Smooth muscle cell (in vitro differentiated cells): ENCODE measurements around the gene RASGEF1B. TPM values are rescaled to one million over a fixed set of nuclear protein-coding genes. Genes with fewer than 3 reads are reported as not detected.

Source experiments
- DNase-seq: peaks from one replicate; lab custom pipeline; 2025; ENCODE audit not compliant: unreplicated experiment; lab: John Stamatoyannopoulos, UW
- H2AFZ ChIP-seq: fragments of 200-600 bp; sonication (generic); 2 replicates; pipeline ENCODE4 v1.6.0; 2016; ENCODE audit warnings: antibody characterized with exemption, low read depth, mild to moderate bottlenecking
- H3F3A ChIP-seq: fragments of 200-600 bp; sonication (generic); 2 replicates; pipeline ENCODE4 v1.6.0; 2017; ENCODE audit warnings: antibody characterized with exemption, low read depth
- H3K27ac ChIP-seq: fragments of 200-600 bp; sonication (generic); 2 replicates; pipeline ENCODE4 v1.5.1; 2016; ENCODE audit warnings: low read depth, mild to moderate bottlenecking
- H3K27me3 ChIP-seq: fragments of 200-600 bp; sonication (generic); 2 replicates; pipeline ENCODE4 v1.6.1; 2016; ENCODE audit warnings: low read depth, mild to moderate bottlenecking
- H3K36me3 ChIP-seq: fragments of 200-600 bp; sonication (generic); 2 replicates; pipeline ENCODE4 v1.5.1; 2016; ENCODE audit warnings: low read depth
- H3K4me1 ChIP-seq: fragments of 200-600 bp; sonication (generic); 2 replicates; pipeline ENCODE4 v1.5.1; 2016; ENCODE audit warnings: low read depth
- H3K4me2 ChIP-seq: fragments of 200-600 bp; sonication (generic); 2 replicates; pipeline ENCODE4 v1.6.0; 2016; ENCODE audit warnings: mild to moderate bottlenecking
- H3K4me3 ChIP-seq: fragments of 200-600 bp; sonication (generic); 2 replicates; pipeline ENCODE4 v1.5.1; 2016; ENCODE audit warnings: mild to moderate bottlenecking
- H3K79me2 ChIP-seq: fragments of 200-600 bp; sonication (generic); 2 replicates; pipeline ENCODE4 v1.6.0; 2016; ENCODE audit warnings: low read depth, mild to moderate bottlenecking
- H3K9ac ChIP-seq: fragments of 200-600 bp; sonication (generic); 2 replicates; pipeline ENCODE4 v1.6.0; 2016; ENCODE audit warnings: low read depth
- H3K9me3 ChIP-seq: fragments of 200-600 bp; sonication (generic); replicated peaks from 2 replicates; pipeline ENCODE4 v1.5.1; 2016; ENCODE audit warnings: low read depth
- H4K20me1 ChIP-seq: fragments of 200-600 bp; sonication (generic); 2 replicates; pipeline ENCODE4 v1.6.0; 2016; ENCODE audit warnings: low read depth
- CTCF ChIP-seq: fragments of 200-600 bp; sonication (generic); IDR thresholded peaks from 2 replicates; pipeline ENCODE4 v1.5.1; 2017; ENCODE audit warnings: borderline replicate concordance, mild to moderate bottlenecking, antibody characterized with exemption; ENCODE audit not compliant: insufficient read depth, poor library complexity, severe bottlenecking
- WGBS: methylation state at CpG from one replicate; pipeline ENCODE4 v1.1.7; 2016; ENCODE audit warnings: low lambda C conversion rate; 5-methylcytosine and 5-hydroxymethylcytosine counted together
- polyA plus RNA-seq: library from polyadenylated mRNA; unstranded; fragments of >200 nt; fragmentation: Nextera tagmentation; extraction: Ambion mirVana; gene quantifications from 2 replicates; pipeline ENCODE4 v1.2.1, GENCODE V29; 2016
- total RNA-seq: library from RNA; depleted of rRNA; stranded (reverse); fragments of >200 nt; gene quantifications from 2 replicates; pipeline ENCODE4 v1.2.3, GENCODE V29; 2014

Gene RASGEF1B
- total and polyA plus RNA-seq, 2 experiments from 2014 or later, result 1.5 to 7.5 TPM

GRCh38 chr4:81377191-81377590, 94.5 kb downstream of the RASGEF1B start:
- H2AFZ ChIP-seq, result no peak overlapping the region
- H3K9me3 ChIP-seq, result no peaks in the 10 kb centered on the region
- H3K4me1 ChIP-seq, result no peaks in the 10 kb centered on the region
- H3F3A ChIP-seq, result no peaks in the 10 kb centered on the region
- no peak overlapping the region for H3K4me2 ChIP-seq
- DNase-seq, result no peak
- no peaks in the 10 kb centered on the region for H3K79me2 ChIP-seq
- TF ChIP-seq CTCF, result no peak
- no peak overlapping the region for H3K4me3 ChIP-seq
- H3K27ac ChIP-seq, result no peak overlapping the region
- 84% methylated on average over 1 of the region's 1 CpG for WGBS
- peaks cover 11% of the 10 kb centered on the region for H3K27me3 ChIP-seq
- H4K20me1 ChIP-seq, result no peaks in the 10 kb centered on the region
- no peaks in the 10 kb centered on the region for H3K36me3 ChIP-seq
- no peak overlapping the region for H3K9ac ChIP-seq

- no peak overlapping the region for H3K27ac ChIP-seq
- H3K36me3 ChIP-seq, result no peaks in the 10 kb centered on the region
- DNase-seq, result no peak
- 86% methylated on average over 2 of the region's 2 CpGs for WGBS
- no peaks in the 10 kb centered on the region for H4K20me1 ChIP-seq
- no peak overlapping the region for H2AFZ ChIP-seq
- no peaks in the 10 kb centered on the region for H3K79me2 ChIP-seq
- no peak overlapping the region for H3K9ac ChIP-seq
- H3K4me2 ChIP-seq, result no peak overlapping the region
- no peak overlapping the region for H3K4me3 ChIP-seq
- TF ChIP-seq CTCF, result no peak
- no peaks in the 10 kb centered on the region for H3F3A ChIP-seq
- no peaks in the 10 kb centered on the region for H3K9me3 ChIP-seq
- H3K27me3 ChIP-seq, result peaks cover 6% of the 10 kb centered on the region
- H3K4me1 ChIP-seq, result no peaks in the 10 kb centered on the region
Observed at GRCh38 chr4:81376720-81377119, 95.0 kb downstream of the RASGEF1B start.
